KOPT-K1 (cell line): ENCODE measurements around the gene KIF18A.

Experiments
- H3K27ac ChIP-seq: fragments of 200-600 bp; sonication (generic); 2 replicates; pipeline ENCODE4 v1.5.1; 2016; ENCODE audit warnings: antibody characterized with exemption, mild to moderate bottlenecking, low read depth, low read length; ENCODE audit not compliant: poor library complexity, severe bottlenecking
- H3K36me3 ChIP-seq: fragments of 200-600 bp; sonication (generic); 2 replicates; pipeline ENCODE4 v1.5.1; 2017; ENCODE audit warnings: antibody characterized with exemption, mild to moderate bottlenecking, low read length, moderate library complexity; ENCODE audit not compliant: insufficient read depth
- H3K9me3 ChIP-seq: fragments of 200-600 bp; sonication (generic); 2 replicates; pipeline ENCODE4 v1.5.1; 2017; ENCODE audit warnings: antibody characterized with exemption, low read length, mild to moderate bottlenecking; ENCODE audit not compliant: insufficient read depth, poor library complexity, severe bottlenecking

KIF18A gene

GRCh38 chr11:28040384-28040783 is 67.6 kb downstream of the KIF18A start:
- no peaks in the 10 kb centered on the region for H3K9me3 ChIP-seq
- H3K27ac ChIP-seq = no peak overlapping the region
- H3K36me3 ChIP-seq = peaks cover 57% of the 10 kb centered on the region

- Histone ChIP-seq H3K27ac (no peak overlapping the region), H3K9me3 (peaks cover 6% of the 10 kb centered on the region), H3K36me3 (peaks cover 69% of the 10 kb centered on the region)
Observed at GRCh38 chr11:28038775-28039174, 69.2 kb downstream of the KIF18A start.

- no peak overlapping the region for H3K27ac ChIP-seq
- H3K9me3 ChIP-seq = peaks cover 6% of the 10 kb centered on the region
Observed at GRCh38 chr11:28026634-28027290, 81.2 kb downstream of the KIF18A start.

GRCh38 chr11:28017816-28018215 is 90.1 kb downstream of the KIF18A start:
- Histone ChIP-seq H3K9me3 (no peaks in the 10 kb centered on the region), H3K27ac (no peak overlapping the region), H3K36me3 (peaks cover 55% of the 10 kb centered on the region)

More at GRCh38 chr11:28026634-28027290, 81.2 kb downstream of the KIF18A start:
- peaks cover 42% of the 10 kb centered on the region for H3K36me3 ChIP-seq

GRCh38 chr11:28011813-28012212 is 96.1 kb downstream of the KIF18A start:
- peaks cover 20% of the 10 kb centered on the region; the same call in 1 of the 2 replicates for H3K36me3 ChIP-seq
- no peaks in the 10 kb centered on the region for H3K9me3 ChIP-seq
- no peak overlapping the region for H3K27ac ChIP-seq

- peaks cover 8% of the 10 kb centered on the region; the same call in 1 of the 2 replicates for H3K36me3 ChIP-seq
- H3K9me3 ChIP-seq = no peaks in the 10 kb centered on the region
- H3K27ac ChIP-seq = no peak overlapping the region
Observed at GRCh38 chr11:28009996-28010395, 98.0 kb downstream of the KIF18A start.

GRCh38 chr11:28009388-28009787 is 98.6 kb downstream of the KIF18A start:
- Histone ChIP-seq H3K36me3 (peaks cover 8% of the 10 kb centered on the region; the same call in 1 of the 2 replicates), H3K9me3 (no peaks in the 10 kb centered on the region), H3K27ac (no peak overlapping the region)

- H3K27ac ChIP-seq = no peak overlapping the region
- H3K9me3 ChIP-seq = peaks cover 51% of the 10 kb centered on the region
Observed at GRCh38 chr11:28003615-28004014, 104.3 kb downstream of the KIF18A start.

GRCh38 chr11:27998552-27998951 is 109.4 kb downstream of the KIF18A start:
- Histone ChIP-seq H3K36me3 (peaks cover 20% of the 10 kb centered on the region; the same call in 1 of the 2 replicates), H3K9me3 (peaks cover 50% of the 10 kb centered on the region), H3K27ac (no peak overlapping the region)

More at GRCh38 chr11:28003615-28004014, 104.3 kb downstream of the KIF18A start:
- peaks cover 20% of the 10 kb centered on the region; the same call in 1 of the 2 replicates for H3K36me3 ChIP-seq

- H3K27ac ChIP-seq = no peak overlapping the region
- peaks cover 38% of the 10 kb centered on the region for H3K9me3 ChIP-seq
Observed at GRCh38 chr11:27997344-27997743, 110.6 kb downstream of the KIF18A start.

GRCh38 chr11:27996066-27996465 is 111.9 kb downstream of the KIF18A start:
- no peak overlapping the region for H3K27ac ChIP-seq
- H3K36me3 ChIP-seq = 0 out of 2 replicates have a peak, but pooled peaks cover 2% of the 10 kb centered on the region
- H3K9me3 ChIP-seq = peaks cover 25% of the 10 kb centered on the region

More at GRCh38 chr11:27997344-27997743, 110.6 kb downstream of the KIF18A start:
- peaks cover 15% of the 10 kb centered on the region; the same call in 1 of the 2 replicates for H3K36me3 ChIP-seq

GRCh38 chr11:27995083-27995482 is 112.9 kb downstream of the KIF18A start:
- no peaks in the 10 kb centered on the region for H3K36me3 ChIP-seq
- no peak overlapping the region for H3K27ac ChIP-seq
- peaks cover 16% of the 10 kb centered on the region for H3K9me3 ChIP-seq

GRCh38 chr11:27991736-27992135 is 116.2 kb downstream of the KIF18A start:
- H3K36me3 ChIP-seq = no peaks in the 10 kb centered on the region
- H3K9me3 ChIP-seq = no peaks in the 10 kb centered on the region
- H3K27ac ChIP-seq = no peak overlapping the region

GRCh38 chr11:27977527-27977926 is 130.4 kb downstream of the KIF18A start:
- peaks cover 4% of the 10 kb centered on the region for H3K9me3 ChIP-seq
- H3K27ac ChIP-seq = no peak overlapping the region
- H3K36me3 ChIP-seq = no peaks in the 10 kb centered on the region

- Histone ChIP-seq H3K9me3 (peaks cover 4% of the 10 kb centered on the region), H3K27ac (no peak overlapping the region), H3K36me3 (no peaks in the 10 kb centered on the region)
Observed at GRCh38 chr11:27977031-27977430, 130.9 kb downstream of the KIF18A start.

GRCh38 chr11:27976262-27976661 is 131.7 kb downstream of the KIF18A start:
- no peak overlapping the region for H3K27ac ChIP-seq
- H3K36me3 ChIP-seq = no peaks in the 10 kb centered on the region
- H3K9me3 ChIP-seq = peaks cover 4% of the 10 kb centered on the region
